IPS-18a (cell line): ENCODE measurements around the gene SQOR.

Experiments
- H3K27ac ChIP-seq: one replicate; pipeline ENCODE4 v1.5.1; 2013; ENCODE audit warnings: low read length
- H3K27me3 ChIP-seq: one replicate; pipeline ENCODE4 v1.6.1; 2013; ENCODE audit warnings: mild to moderate bottlenecking, low read length; ENCODE audit not compliant: control insufficient read depth, insufficient read depth
- H3K36me3 ChIP-seq: one replicate; pipeline ENCODE4 v1.6.1; 2013; ENCODE audit warnings: low read depth, low read length; ENCODE audit not compliant: control insufficient read depth
- H3K4me1 ChIP-seq: one replicate; pipeline ENCODE4 v1.6.1; 2013; ENCODE audit warnings: low read depth, low read length; ENCODE audit not compliant: control insufficient read depth
- H3K4me3 ChIP-seq: one replicate; pipeline ENCODE4 v1.5.1; 2013; ENCODE audit warnings: low read length
- H3K9ac ChIP-seq: one replicate; pipeline ENCODE4 v1.6.1; 2013; ENCODE audit warnings: mild to moderate bottlenecking, low read length, moderate library complexity
- H3K9me3 ChIP-seq: one replicate; pipeline ENCODE4 v1.6.1; 2013; ENCODE audit warnings: low read depth, low read length; ENCODE audit not compliant: control insufficient read depth

Gene SQOR

DNA sequence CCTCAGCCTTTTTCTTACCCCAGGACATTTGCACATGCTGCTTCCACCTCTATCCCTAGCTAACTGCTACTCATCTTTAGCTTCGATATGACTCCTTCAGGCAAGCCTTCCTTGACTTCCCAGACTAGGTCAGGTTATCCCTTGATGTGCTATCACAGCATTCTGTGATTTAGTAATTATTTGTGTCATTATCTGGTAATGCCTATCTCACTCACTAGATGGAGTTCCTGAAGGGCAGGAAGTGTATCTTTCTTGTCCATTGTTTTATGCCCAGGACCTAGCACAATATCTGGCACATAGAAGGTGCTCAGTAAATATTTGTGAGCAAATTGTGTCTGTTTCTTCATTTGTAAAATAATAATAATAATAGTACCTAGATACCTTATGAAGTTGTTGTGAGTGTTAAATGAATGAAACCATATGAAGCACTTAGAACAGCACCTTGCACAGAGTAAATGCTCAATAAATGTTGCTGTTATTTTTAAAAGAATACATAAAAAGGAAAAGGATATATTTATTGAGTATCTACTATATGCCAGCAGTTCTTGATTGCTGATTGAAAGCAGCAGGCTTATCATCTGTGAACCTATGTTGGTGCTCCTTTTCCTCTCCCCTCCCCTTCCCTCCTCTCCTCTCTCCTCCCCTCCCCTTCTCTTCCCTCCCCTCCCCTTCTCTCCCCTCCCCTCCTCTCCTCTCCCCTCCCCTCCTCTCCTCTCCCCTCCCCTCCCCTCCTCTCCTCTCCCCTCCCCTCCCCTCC, 31.5 kb downstream of the SQOR start:
- no peak overlapping the region for H3K9ac ChIP-seq
- H3K9me3 ChIP-seq, result no peaks in the 10 kb centered on the region
- no peaks in the 10 kb centered on the region for H3K36me3 ChIP-seq
- H3K27ac ChIP-seq, result no peak overlapping the region
- H3K27me3 ChIP-seq, result no peaks in the 10 kb centered on the region
- H3K4me3 ChIP-seq, result no peak overlapping the region
- no peaks in the 10 kb centered on the region for H3K4me1 ChIP-seq

GRCh38 chr15:45667002-45667401, 32.2 kb downstream of the SQOR start:
- Histone ChIP-seq H3K27me3 (no peaks in the 10 kb centered on the region), H3K36me3 (no peaks in the 10 kb centered on the region), H3K9ac (no peak overlapping the region), H3K4me1 (no peaks in the 10 kb centered on the region), H3K9me3 (no peaks in the 10 kb centered on the region), H3K27ac (no peak overlapping the region), H3K4me3 (no peak overlapping the region)

DNA sequence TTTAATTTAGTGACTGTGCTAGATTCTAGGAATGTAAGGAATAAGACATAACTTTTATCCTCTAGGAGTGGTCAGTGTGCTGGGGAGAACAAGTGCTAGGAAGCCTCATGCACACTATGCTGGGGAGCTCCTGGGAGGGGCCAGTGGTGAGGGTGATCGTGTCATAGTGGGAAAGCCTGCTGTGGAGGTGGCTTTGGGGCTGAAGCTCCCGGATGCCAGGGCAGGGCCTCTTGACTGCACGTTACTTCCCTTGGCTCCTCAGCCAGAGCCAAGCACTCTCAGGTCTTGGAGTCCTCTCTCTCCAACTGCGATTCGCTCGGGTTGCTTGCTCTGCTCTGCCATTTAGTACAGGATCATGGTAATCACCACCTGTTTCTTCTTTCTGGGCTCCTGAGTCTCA, 33.6 kb downstream of the SQOR start:
- Histone ChIP-seq H3K27me3 (no peaks in the 10 kb centered on the region), H3K27ac (no peak overlapping the region), H3K4me1 (no peaks in the 10 kb centered on the region), H3K4me3 (no peak overlapping the region), H3K9ac (no peak overlapping the region), H3K36me3 (no peaks in the 10 kb centered on the region), H3K9me3 (no peaks in the 10 kb centered on the region)

- Histone ChIP-seq H3K9ac (no peak overlapping the region), H3K4me3 (no peak overlapping the region), H3K4me1 (no peaks in the 10 kb centered on the region), H3K27ac (no peak overlapping the region), H3K9me3 (no peaks in the 10 kb centered on the region), H3K36me3 (no peaks in the 10 kb centered on the region), H3K27me3 (no peaks in the 10 kb centered on the region)
These were observed 34.6 kb downstream of the SQOR start for GRCh38 chr15:45669422-45669821.

DNA sequence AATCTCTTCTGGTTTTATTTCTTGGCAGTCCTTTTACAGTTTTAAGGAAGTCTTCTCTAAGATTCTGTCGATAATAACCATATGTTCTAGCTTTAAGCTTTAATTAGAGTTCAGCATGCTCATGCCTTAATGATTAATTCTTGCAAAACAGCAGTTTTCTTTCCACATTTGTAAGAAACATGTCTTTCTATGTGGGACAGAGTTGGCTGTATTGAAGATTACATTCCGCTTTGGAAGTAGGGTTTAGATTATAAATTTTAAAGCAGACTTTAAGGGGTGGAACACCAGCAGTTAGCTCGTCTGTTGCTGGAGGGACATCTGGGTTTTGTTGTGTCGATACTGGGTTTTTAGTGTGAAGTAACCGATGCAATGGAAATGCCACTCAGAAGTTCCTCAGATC, 35.3 kb downstream of the SQOR start:
- Histone ChIP-seq H3K9ac (no peak overlapping the region), H3K36me3 (no peaks in the 10 kb centered on the region), H3K4me3 (no peak overlapping the region), H3K27me3 (no peaks in the 10 kb centered on the region), H3K27ac (no peak overlapping the region), H3K9me3 (no peaks in the 10 kb centered on the region), H3K4me1 (no peaks in the 10 kb centered on the region)

- no peaks in the 10 kb centered on the region for H3K9me3 ChIP-seq
- no peak overlapping the region for H3K9ac ChIP-seq
- H3K4me1 ChIP-seq, result no peaks in the 10 kb centered on the region
- no peaks in the 10 kb centered on the region for H3K36me3 ChIP-seq
- no peak overlapping the region for H3K4me3 ChIP-seq
- H3K27me3 ChIP-seq, result no peaks in the 10 kb centered on the region
- H3K27ac ChIP-seq, result no peak overlapping the region
These were observed 35.7 kb downstream of the SQOR start for GRCh38 chr15:45670511-45670910.

- H3K36me3 ChIP-seq, result no peaks in the 10 kb centered on the region
- no peak overlapping the region for H3K9ac ChIP-seq
- H3K9me3 ChIP-seq, result no peaks in the 10 kb centered on the region
These were observed 39.8 kb downstream of the SQOR start for GRCh38 chr15:45674677-45675076.

DNA sequence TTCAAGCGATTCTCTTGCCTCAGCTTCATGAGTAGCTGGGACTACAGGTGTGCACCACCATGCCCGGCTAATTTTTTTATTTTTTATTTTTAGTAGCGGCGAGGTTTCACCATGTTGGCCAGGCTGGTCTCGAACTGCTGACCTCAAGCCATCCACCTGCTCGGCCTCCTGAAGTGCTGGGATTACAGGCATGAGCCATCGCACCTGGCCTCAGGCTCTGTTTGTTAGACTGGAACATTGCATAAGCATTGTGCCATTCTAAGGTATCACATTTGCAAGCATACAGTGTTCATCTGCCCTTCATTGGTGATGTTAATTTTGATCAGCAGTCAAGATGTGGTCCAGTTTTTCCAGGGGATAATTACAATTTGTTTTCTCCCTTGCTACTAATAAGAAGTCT, 43.0 kb downstream of the SQOR start:
- H3K4me1 ChIP-seq, result no peaks in the 10 kb centered on the region
- no peak overlapping the region for H3K4me3 ChIP-seq
- no peaks in the 10 kb centered on the region for H3K36me3 ChIP-seq
- no peak overlapping the region for H3K9ac ChIP-seq
- H3K27me3 ChIP-seq, result no peaks in the 10 kb centered on the region
- no peaks in the 10 kb centered on the region for H3K9me3 ChIP-seq
- no peak overlapping the region for H3K27ac ChIP-seq

More at GRCh38 chr15:45674677-45675076, 39.8 kb downstream of the SQOR start:
- Histone ChIP-seq H3K4me1 (no peaks in the 10 kb centered on the region), H3K27ac (no peak overlapping the region), H3K27me3 (no peaks in the 10 kb centered on the region), H3K4me3 (no peak overlapping the region)

DNA sequence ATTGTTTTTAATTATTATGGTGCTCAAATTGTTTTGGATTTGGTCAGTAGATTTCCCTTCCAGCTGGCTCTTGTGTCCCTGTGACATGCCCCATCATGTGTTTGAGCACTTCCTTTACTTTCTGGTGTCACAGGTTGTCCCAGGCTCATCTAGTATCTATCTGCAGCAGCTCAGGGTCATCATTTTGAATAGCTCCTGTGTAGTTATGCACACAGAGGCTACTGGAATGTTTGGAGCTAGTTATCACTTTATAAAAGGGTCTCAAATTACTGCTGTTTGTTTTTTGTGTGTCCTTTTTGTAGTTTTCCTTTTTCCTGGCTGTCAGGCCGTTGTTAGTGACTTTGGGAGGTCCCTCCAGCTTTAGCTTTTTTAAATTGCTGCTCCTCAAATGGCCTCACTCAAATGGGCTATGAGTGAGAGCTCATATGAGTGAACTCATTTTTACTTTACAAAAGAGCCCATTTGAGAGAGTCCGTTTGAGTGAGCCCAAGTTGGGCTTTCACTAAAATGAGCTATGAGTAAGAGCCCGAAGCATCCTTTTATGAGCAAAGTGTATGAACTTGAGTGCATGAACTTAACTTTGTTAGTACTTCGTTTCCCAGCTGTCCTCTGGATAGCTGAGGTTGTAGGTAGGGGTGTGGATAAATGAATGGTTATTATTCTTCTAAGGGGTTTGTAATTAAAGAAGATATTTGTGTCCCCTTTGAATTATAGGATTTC, 43.8 kb downstream of the SQOR start:
- no peak overlapping the region for H3K27ac ChIP-seq
- H3K36me3 ChIP-seq, result no peaks in the 10 kb centered on the region
- no peak overlapping the region for H3K4me3 ChIP-seq
- H3K9ac ChIP-seq, result no peak overlapping the region
- no peaks in the 10 kb centered on the region for H3K9me3 ChIP-seq
- H3K27me3 ChIP-seq, result no peaks in the 10 kb centered on the region
- H3K4me1 ChIP-seq, result no peaks in the 10 kb centered on the region

DNA sequence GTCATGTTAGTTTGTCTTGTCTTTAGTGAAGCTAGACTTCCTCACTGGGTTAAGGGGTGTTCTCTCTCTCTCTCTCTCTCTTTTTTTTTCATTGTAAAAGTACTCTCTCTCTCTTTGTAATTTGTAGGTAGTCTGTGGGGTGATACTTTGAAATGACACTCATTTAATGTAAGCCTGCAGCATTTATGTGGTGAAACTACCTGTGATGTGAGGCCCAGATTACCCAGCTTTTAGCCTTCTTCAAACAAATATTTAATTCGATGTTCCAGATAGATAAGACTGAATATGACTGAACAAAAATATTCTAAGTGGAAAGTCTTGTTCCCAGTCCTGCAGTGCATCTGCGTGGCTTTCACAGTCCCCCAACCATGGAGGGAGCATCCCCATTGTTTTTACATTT, 49.7 kb downstream of the SQOR start:
- Histone ChIP-seq H3K27ac (no peak overlapping the region), H3K4me1 (no peaks in the 10 kb centered on the region), H3K9ac (no peak overlapping the region), H3K27me3 (no peaks in the 10 kb centered on the region), H3K36me3 (no peaks in the 10 kb centered on the region), H3K4me3 (no peak overlapping the region), H3K9me3 (no peaks in the 10 kb centered on the region)

DNA sequence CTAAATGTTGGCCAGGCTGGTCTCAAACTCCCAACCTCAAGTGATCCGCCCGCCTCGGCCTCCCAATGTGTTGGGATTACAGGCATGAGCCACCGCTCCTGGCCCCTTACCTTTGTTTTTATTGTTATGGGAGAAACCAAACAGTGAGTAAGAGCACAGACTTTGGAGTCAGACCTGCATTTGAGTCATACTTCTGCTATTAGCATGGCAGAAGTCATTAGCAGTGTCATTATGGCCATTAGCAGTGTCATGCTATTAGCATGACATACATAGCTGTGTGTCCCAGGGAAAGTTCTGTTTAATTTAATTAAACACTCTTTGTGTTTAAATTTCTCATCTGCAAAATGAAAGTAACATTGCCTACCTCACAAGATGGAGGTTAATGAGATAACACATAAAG, 54.8 kb downstream of the SQOR start:
- no peak overlapping the region for H3K9ac ChIP-seq
- H3K9me3 ChIP-seq, result no peaks in the 10 kb centered on the region
- no peaks in the 10 kb centered on the region for H3K36me3 ChIP-seq
- no peaks in the 10 kb centered on the region for H3K27me3 ChIP-seq
- H3K4me1 ChIP-seq, result no peaks in the 10 kb centered on the region
- no peak overlapping the region for H3K27ac ChIP-seq
- H3K4me3 ChIP-seq, result no peak overlapping the region
